H9 (cell line): ENCODE results near the gene CC2D2A. TPM values are rescaled to one million over a fixed set of nuclear protein-coding genes. Genes with fewer than 3 reads are reported as not detected.

Experiments used
- DNase-seq: peaks from one replicate; pipeline ENCODE4 v3.0.0-alpha.2; 2017
- H2AFZ ChIP-seq: one replicate; pipeline ENCODE4 v1.6.1; 2013; ENCODE audit warnings: mild to moderate bottlenecking, low read length, control low read depth, moderate library complexity
- H2AK5ac ChIP-seq: 2 replicates; pipeline ENCODE4 v1.6.1; 2013; ENCODE audit warnings: low read length, control low read depth, mixed read lengths; ENCODE audit not compliant: insufficient read length
- H2BK120ac ChIP-seq: one replicate; pipeline ENCODE4 v1.6.1; 2013; ENCODE audit warnings: low read depth, mild to moderate bottlenecking, low read length, control low read depth, inconsistent platforms; ENCODE audit not compliant: poor library complexity, severe bottlenecking
- H2BK12ac ChIP-seq: 2 replicates; pipeline ENCODE4 v1.6.1; 2013; ENCODE audit warnings: low read length, control low read depth, mixed read lengths, low read depth; ENCODE audit not compliant: insufficient read length
- H2BK15ac ChIP-seq: 2 replicates; pipeline ENCODE4 v1.6.1; 2013; ENCODE audit warnings: low read depth, low read length, control low read depth
- H2BK20ac ChIP-seq: one replicate; pipeline ENCODE4 v1.6.1; 2013; ENCODE audit warnings: low read depth, mild to moderate bottlenecking, low read length, control low read depth, inconsistent platforms; ENCODE audit not compliant: poor library complexity, severe bottlenecking
- H2BK5ac ChIP-seq: 2 replicates; pipeline ENCODE4 v1.6.1; 2013; ENCODE audit warnings: low read length, control low read depth, mixed read lengths; ENCODE audit not compliant: insufficient read length
- H3K14ac ChIP-seq: 2 replicates; pipeline ENCODE4 v1.6.1; 2013; ENCODE audit warnings: low read length, control low read depth; ENCODE audit not compliant: insufficient read depth
- H3K18ac ChIP-seq: 2 replicates; pipeline ENCODE4 v1.6.1; 2013; ENCODE audit warnings: low read depth, mild to moderate bottlenecking, mixed read lengths, low read length, control low read depth; ENCODE audit not compliant: insufficient read length
- H3K23ac ChIP-seq: 2 replicates; pipeline ENCODE4 v1.6.1; 2013; ENCODE audit warnings: low read length, control low read depth, mixed read lengths, low read depth; ENCODE audit not compliant: insufficient read length
- H3K23me2 ChIP-seq: 2 replicates; pipeline ENCODE4 v1.6.1; 2013; ENCODE audit warnings: low read depth, mild to moderate bottlenecking, mixed read lengths, low read length, control low read depth; ENCODE audit not compliant: insufficient read length, poor library complexity, severe bottlenecking
- H3K27ac ChIP-seq: 2 replicates; pipeline ENCODE4 v1.5.1; 2013; ENCODE audit warnings: low read length, control low read depth, mixed read lengths, low read depth; ENCODE audit not compliant: insufficient read length
- H3K27me3 ChIP-seq: 2 replicates; pipeline ENCODE4 v1.6.1; 2013; ENCODE audit warnings: low read length, control low read depth, inconsistent platforms; ENCODE audit not compliant: insufficient read depth
- H3K4ac ChIP-seq: 2 replicates; pipeline ENCODE4 v1.6.1; 2013; ENCODE audit warnings: low read depth, mild to moderate bottlenecking, control low read depth, inconsistent platforms, low read length, moderate library complexity
- H3K4me1 ChIP-seq: 2 replicates; pipeline ENCODE4 v1.6.1; 2013; ENCODE audit warnings: low read length, control low read depth, inconsistent platforms; ENCODE audit not compliant: insufficient read depth
- H3K4me2 ChIP-seq: 2 replicates; pipeline ENCODE4 v1.6.1; 2013; ENCODE audit warnings: low read length, control low read depth, mixed read lengths; ENCODE audit not compliant: insufficient read length, insufficient read depth
- H3K56ac ChIP-seq: 2 replicates; pipeline ENCODE4 v1.6.1; 2013; ENCODE audit warnings: low read depth, mild to moderate bottlenecking, mixed read lengths, low read length, control low read depth; ENCODE audit not compliant: insufficient read length
- H3K79me1 ChIP-seq: 2 replicates; pipeline ENCODE4 v1.6.1; 2013; ENCODE audit warnings: low read depth, mild to moderate bottlenecking, moderate library complexity, low read length, control low read depth, inconsistent platforms; ENCODE audit not compliant: insufficient read depth, poor library complexity, severe bottlenecking
- H3K79me2 ChIP-seq: 2 replicates; pipeline ENCODE4 v1.6.1; 2013; ENCODE audit warnings: low read length, control low read depth, inconsistent platforms; ENCODE audit not compliant: insufficient read depth
- H3K9ac ChIP-seq: 2 replicates; pipeline ENCODE4 v1.6.1; 2013; ENCODE audit warnings: low read length, control low read depth, mixed read lengths; ENCODE audit not compliant: insufficient read length; ENCODE audit errors: extremely low read depth
- H3K9me3 ChIP-seq: one replicate; pipeline ENCODE4 v1.6.1; 2013; ENCODE audit warnings: low read depth, low read length, inconsistent platforms; ENCODE audit not compliant: control insufficient read depth
- H3T11ph ChIP-seq: one replicate; pipeline ENCODE4 v1.6.1; 2013; ENCODE audit warnings: mild to moderate bottlenecking, low read length, control low read depth, inconsistent platforms
- H4K20me1 ChIP-seq: one replicate; pipeline ENCODE4 v1.6.1; 2013; ENCODE audit not compliant: control insufficient read depth, insufficient read length, insufficient read depth
- H4K5ac ChIP-seq: 2 replicates; pipeline ENCODE4 v1.6.1; 2013; ENCODE audit warnings: low read depth, mild to moderate bottlenecking, mixed read lengths, low read length, control low read depth; ENCODE audit not compliant: insufficient read length
- H4K8ac ChIP-seq: replicated peaks from 2 replicates; pipeline ENCODE4 v1.6.1; 2013; ENCODE audit warnings: low read length, control low read depth, mixed read lengths, low read depth; ENCODE audit not compliant: insufficient read length
- H4K91ac ChIP-seq: 2 replicates; pipeline ENCODE4 v1.6.1; 2013; ENCODE audit warnings: low read depth, mild to moderate bottlenecking, moderate library complexity, mixed read lengths, low read length, control low read depth; ENCODE audit not compliant: insufficient read length
- H3K27ac Mint-ChIP-seq, 3 experiments: 2 replicates in 2 of 3; 3 replicates in 1 of 3; pipeline ENCODE4 v1.8.0; 2020 to 2021; ENCODE audit warnings: mixed read lengths in 3 of 3, mild to moderate bottlenecking in 1 of 3, moderate library complexity in 1 of 3
- H3K27me3 Mint-ChIP-seq: 2 replicates; pipeline ENCODE4 v1.8.0; 2021; ENCODE audit warnings: low read depth, mild to moderate bottlenecking, moderate library complexity, mixed read lengths
- H3K36me3 Mint-ChIP-seq, 3 experiments: 2 replicates in 2 of 3; 3 replicates in 1 of 3; pipeline ENCODE4 v1.8.0; 2020 to 2021; ENCODE audit warnings: low read depth in 3 of 3, mixed read lengths in 3 of 3; ENCODE audit not compliant: insufficient read depth in 1 of 3
- H3K4me1 Mint-ChIP-seq, 2 experiments: 2 replicates each; pipeline ENCODE4 v1.8.0; 2020; ENCODE audit warnings: mixed read lengths in 2 of 2
- H3K4me3 Mint-ChIP-seq, 2 experiments: 2 replicates in 1 of 2; 3 replicates in 1 of 2; pipeline ENCODE4 v1.8.0; 2020 to 2021; ENCODE audit warnings: mild to moderate bottlenecking in 2 of 2, mixed read lengths in 2 of 2, moderate library complexity in 1 of 2
- H3K9me3 Mint-ChIP-seq, 2 experiments: 2 replicates in 1 of 2; 3 replicates in 1 of 2; pipeline ENCODE4 v1.8.0; 2020; ENCODE audit warnings: mild to moderate bottlenecking in 2 of 2, mixed read lengths in 2 of 2, moderate library complexity in 1 of 2
- WGBS: extraction: QIAGEN DNeasy Blood & Tissue Kit; methylation state at CpG from one replicate; pipeline ENCODE4 v1.1.7; 2013; ENCODE audit warnings: missing lambda C conversion rate, low lambda C conversion rate, mixed read lengths; ENCODE audit not compliant: insufficient read length; ENCODE audit errors: extremely low coverage; 5-methylcytosine and 5-hydroxymethylcytosine counted together
- total RNA-seq: library from RNA; stranded (reverse); gene quantifications from 2 replicates; pipeline ENCODE4 v1.2.1, GENCODE V29; 2021
- TF ChIP-seq, protein P1 (sequence below): fragments of 200-600 bp; sonication (generic); conservative IDR thresholded peaks from 3 replicates; pipeline ENCODE4 v1.8.0; 2021; ENCODE audit warnings: antibody characterized with exemption, mild to moderate bottlenecking

CC2D2A gene
- total RNA-seq, 1 experiment from 2014 or later: 10.4 TPM

DNA sequence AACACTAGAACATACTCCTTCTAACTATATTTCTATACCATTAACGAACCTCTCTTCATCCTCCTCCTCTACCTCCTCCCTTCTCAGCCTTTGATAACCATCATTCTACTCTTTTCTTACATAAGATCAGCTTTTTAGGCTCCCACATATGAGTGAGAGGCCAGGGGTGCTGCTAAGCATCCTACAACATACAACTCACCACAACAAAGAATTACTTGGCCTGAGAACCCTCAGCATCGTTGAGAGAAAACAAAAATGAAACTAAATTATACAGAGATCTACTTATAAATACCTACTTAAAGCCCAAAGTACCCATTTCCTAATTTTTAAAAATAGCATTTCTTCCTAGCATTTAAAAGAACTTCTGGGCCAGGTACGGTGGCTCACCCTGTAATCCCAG lies 77.7 kb downstream of the CC2D2A start:
- H3T11ph ChIP-seq: no peak overlapping the region
- H3K9me3 ChIP-seq: no peaks in the 10 kb centered on the region
- H3K14ac ChIP-seq: no peak overlapping the region
- H3K79me1 ChIP-seq: no peaks in the 10 kb centered on the region
- no peak overlapping the region for H3K18ac ChIP-seq
- H3K4me3 Mint-ChIP-seq: no peak overlapping the region
- no peak overlapping the region for H2BK120ac ChIP-seq
- H4K91ac ChIP-seq: no peak overlapping the region
- no peak overlapping the region for H2BK5ac ChIP-seq
- TF ChIP-seq, protein P1, sequence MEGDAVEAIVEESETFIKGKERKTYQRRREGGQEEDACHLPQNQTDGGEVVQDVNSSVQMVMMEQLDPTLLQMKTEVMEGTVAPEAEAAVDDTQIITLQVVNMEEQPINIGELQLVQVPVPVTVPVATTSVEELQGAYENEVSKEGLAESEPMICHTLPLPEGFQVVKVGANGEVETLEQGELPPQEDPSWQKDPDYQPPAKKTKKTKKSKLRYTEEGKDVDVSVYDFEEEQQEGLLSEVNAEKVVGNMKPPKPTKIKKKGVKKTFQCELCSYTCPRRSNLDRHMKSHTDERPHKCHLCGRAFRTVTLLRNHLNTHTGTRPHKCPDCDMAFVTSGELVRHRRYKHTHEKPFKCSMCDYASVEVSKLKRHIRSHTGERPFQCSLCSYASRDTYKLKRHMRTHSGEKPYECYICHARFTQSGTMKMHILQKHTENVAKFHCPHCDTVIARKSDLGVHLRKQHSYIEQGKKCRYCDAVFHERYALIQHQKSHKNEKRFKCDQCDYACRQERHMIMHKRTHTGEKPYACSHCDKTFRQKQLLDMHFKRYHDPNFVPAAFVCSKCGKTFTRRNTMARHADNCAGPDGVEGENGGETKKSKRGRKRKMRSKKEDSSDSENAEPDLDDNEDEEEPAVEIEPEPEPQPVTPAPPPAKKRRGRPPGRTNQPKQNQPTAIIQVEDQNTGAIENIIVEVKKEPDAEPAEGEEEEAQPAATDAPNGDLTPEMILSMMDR: no peak
- H3K23ac ChIP-seq: no peak overlapping the region
- H3K4me2 ChIP-seq: no peak overlapping the region
- no peak for DNase-seq
- H3K4me1 Mint-ChIP-seq: peaks cover 28 to 29% of the 10 kb centered on the region in 2 experiments
- no peak overlapping the region for H2BK20ac ChIP-seq
- no peaks in the 10 kb centered on the region for H3K23me2 ChIP-seq
- no peak overlapping the region for H4K8ac ChIP-seq
- H3K56ac ChIP-seq: no peak overlapping the region
- H3K9ac ChIP-seq: no peak overlapping the region
- no peaks in the 10 kb centered on the region for H3K27me3 Mint-ChIP-seq
- H3K79me2 ChIP-seq: no peaks in the 10 kb centered on the region
- no peak overlapping the region for H3K27ac Mint-ChIP-seq
- no peak overlapping the region for H3K27ac ChIP-seq
- no peak overlapping the region for H4K5ac ChIP-seq
- no peak overlapping the region for H2BK15ac ChIP-seq
- no peaks in the 10 kb centered on the region for H3K9me3 Mint-ChIP-seq
- no peak overlapping the region for H2BK12ac ChIP-seq
- H3K27me3 ChIP-seq: no peaks in the 10 kb centered on the region
- no peak overlapping the region for H2AFZ ChIP-seq
- 100% methylated on average over 1 of the region's 3 CpGs for WGBS
- peaks cover 4% of the 10 kb centered on the region; the same call in 1 of the 2 replicates for H3K4me1 ChIP-seq
- peaks cover 0 to 2% (median 2%) of the 10 kb centered on the region in 3 experiments; a peak in 3 of 7 replicates for H3K36me3 Mint-ChIP-seq
- no peaks in the 10 kb centered on the region for H4K20me1 ChIP-seq
- H3K4ac ChIP-seq: no peak overlapping the region
- no peak overlapping the region for H2AK5ac ChIP-seq
